IMR-90 (cell line): ENCODE results near the gene SPI1. TPM values are rescaled to one million over a fixed set of nuclear protein-coding genes. Genes with fewer than 3 reads are reported as not detected.

Experiments used
- ATAC-seq: fragments of 200-7000 bp; cut with Tn5 transposase; 2 replicates; pipeline ENCODE4 v1.9.1; 2020; ENCODE audit warnings: low read depth, mild to moderate bottlenecking, moderate library complexity
- BruUV-seq: library from RNA; stranded (reverse); fragments of 400-500 nt; replicated peaks from 2 replicates; lab custom pipeline; 2021; lab: Mats Ljungman, UMichigan
- CTCF ChIA-PET: fragments of 300-600 bp; formaldehyde crosslinking; extraction: SDS; loops from one replicate; lab custom pipeline; 2021; ENCODE audit warnings: antibody characterized with exemption; lab: Yijun Ruan, JAX
- POLR2A ChIA-PET: fragments of 300-600 bp; sonication (Branson Sonifier 250); formaldehyde crosslinking; loops from one replicate; lab custom pipeline; 2022; ENCODE audit warnings: antibody characterized with exemption; ENCODE audit not compliant: unreplicated experiment; lab: Charles Lee
- DNase-seq: peaks from one replicate; pipeline ENCODE4 v3.0.0; 2013
- H2AFZ ChIP-seq: replicated peaks from 2 replicates; pipeline ENCODE3; 2013; ENCODE audit warnings: low read length, mild to moderate bottlenecking; ENCODE audit not compliant: poor library complexity
- H2AK5ac ChIP-seq: 2 replicates; pipeline ENCODE4 v1.6.1; 2013; ENCODE audit warnings: low read depth, low read length, inconsistent platforms
- H2AK9ac ChIP-seq: replicated peaks from 2 replicates; pipeline ENCODE3; 2013; ENCODE audit warnings: mild to moderate bottlenecking, low read depth, low read length, moderate library complexity; ENCODE audit not compliant: poor library complexity
- H2BK120ac ChIP-seq: 2 replicates; pipeline ENCODE4 v1.6.1; 2013; ENCODE audit warnings: low read depth, low read length, inconsistent platforms
- H2BK15ac ChIP-seq: 3 replicates; pipeline ENCODE4 v1.6.1; 2013; ENCODE audit warnings: low read depth, low read length, inconsistent platforms
- H2BK20ac ChIP-seq: 2 replicates; pipeline ENCODE4 v1.6.1; 2013; ENCODE audit warnings: low read depth, mild to moderate bottlenecking, inconsistent platforms, low read length, moderate library complexity
- H2BK5ac ChIP-seq: 2 replicates; pipeline ENCODE4 v1.6.1; 2013; ENCODE audit warnings: mild to moderate bottlenecking, low read depth, low read length, inconsistent platforms; ENCODE audit not compliant: poor library complexity, severe bottlenecking
- H3K14ac ChIP-seq: replicated peaks from 2 replicates; pipeline ENCODE4 v1.6.1; 2013; ENCODE audit warnings: low read depth, low read length, inconsistent platforms
- H3K18ac ChIP-seq: 2 replicates; pipeline ENCODE4 v1.6.1; 2013; ENCODE audit warnings: low read depth, low read length, control low read depth
- H3K23ac ChIP-seq: 2 replicates; pipeline ENCODE4 v1.6.1; 2013; ENCODE audit warnings: low read depth, low read length, inconsistent platforms
- H3K27ac ChIP-seq: 2 replicates; pipeline ENCODE4 v1.5.1; 2013; ENCODE audit warnings: mild to moderate bottlenecking, control low read depth, low read length; ENCODE audit not compliant: insufficient read depth
- H3K27me3 ChIP-seq: 2 replicates; pipeline ENCODE4 v1.6.1; 2013; ENCODE audit warnings: low read length; ENCODE audit not compliant: control insufficient read depth, insufficient read depth
- H3K36me3 ChIP-seq: 2 replicates; pipeline ENCODE4 v1.6.1; 2013; ENCODE audit warnings: low read length, mixed read lengths; ENCODE audit not compliant: control insufficient read depth, insufficient read depth
- H3K4ac ChIP-seq: 2 replicates; pipeline ENCODE4 v1.6.1; 2013; ENCODE audit warnings: low read depth, low read length, inconsistent platforms
- H3K4me1 ChIP-seq: 2 replicates; pipeline ENCODE4 v1.6.1; 2013; ENCODE audit warnings: low read length, mixed read lengths; ENCODE audit not compliant: control insufficient read depth, insufficient read depth
- H3K4me2 ChIP-seq: 2 replicates; pipeline ENCODE4 v1.6.1; 2013; ENCODE audit warnings: low read depth, mild to moderate bottlenecking, control low read depth, low read length, moderate library complexity
- H3K4me3 ChIP-seq: 2 replicates; pipeline ENCODE4 v1.5.1; 2013; ENCODE audit warnings: low read depth, mild to moderate bottlenecking, control low read depth, low read length, moderate library complexity; ENCODE audit not compliant: insufficient read depth
- H3K56ac ChIP-seq: 2 replicates; pipeline ENCODE4 v1.6.1; 2013; ENCODE audit warnings: low read length, inconsistent platforms; ENCODE audit not compliant: insufficient read depth; ENCODE audit errors: extremely low read depth
- H3K79me1 ChIP-seq, 2 experiments: 2 replicates each; pipeline ENCODE4 v1.6.1; 2013; ENCODE audit warnings: low read length in 2 of 2, inconsistent platforms in 1 of 2, low read depth in 1 of 2
- H3K9ac ChIP-seq: 2 replicates; pipeline ENCODE4 v1.6.1; 2013; ENCODE audit warnings: low read depth, low read length, control low read depth
- H3K9me1 ChIP-seq: 2 replicates; pipeline ENCODE4 v1.6.1; 2013; ENCODE audit warnings: low read length, inconsistent platforms; ENCODE audit not compliant: insufficient read depth
- H3K9me3 ChIP-seq: 2 replicates; pipeline ENCODE4 v1.6.1; 2013; ENCODE audit warnings: low read length; ENCODE audit not compliant: control insufficient read depth, insufficient read depth
- H4K20me1 ChIP-seq: 2 replicates; pipeline ENCODE4 v1.6.1; 2013; ENCODE audit warnings: low read length, inconsistent platforms; ENCODE audit not compliant: insufficient read depth
- H4K5ac ChIP-seq: 2 replicates; pipeline ENCODE4 v1.6.1; 2013; ENCODE audit warnings: mild to moderate bottlenecking, low read depth, low read length, control low read depth
- H4K8ac ChIP-seq, 2 experiments: 2 replicates each; pipeline ENCODE4 v1.6.1; 2013; ENCODE audit warnings: low read depth in 2 of 2, low read length in 2 of 2, control low read depth in 1 of 2, inconsistent platforms in 1 of 2
- H4K91ac ChIP-seq: 2 replicates; pipeline ENCODE4 v1.6.1; 2013; ENCODE audit warnings: low read depth, low read length, inconsistent platforms; ENCODE audit not compliant: insufficient read depth
- BHLHE40 ChIP-seq: fragments of 150-350 bp; IDR thresholded peaks from 2 replicates; pipeline ENCODE4 v1.6.1; 2016; ENCODE audit warnings: mild to moderate bottlenecking, low read depth, low read length
- CEBPB ChIP-seq: IDR thresholded peaks from 2 replicates; pipeline ENCODE4 v1.6.1; 2012; ENCODE audit warnings: low read depth, low read length, improper control_type of control experiment
- CHD1 ChIP-seq: IDR thresholded peaks from 2 replicates; pipeline ENCODE4 v1.6.1; 2012; ENCODE audit warnings: low read depth, low read length, improper control_type of control experiment
- CTCF ChIP-seq: conservative IDR thresholded peaks from 2 replicates; pipeline ENCODE4 v1.5.1; 2012; ENCODE audit warnings: mild to moderate bottlenecking, low read depth, low read length, improper control_type of control experiment
- ELK1 ChIP-seq: fragments of 150-350 bp; IDR thresholded peaks from 2 replicates; pipeline ENCODE4 v1.6.1; 2016; ENCODE audit warnings: low read depth, mild to moderate bottlenecking, low read length, moderate library complexity, borderline replicate concordance
- FOS ChIP-seq: fragments of 150-350 bp; IDR thresholded peaks from 2 replicates; pipeline ENCODE4 v1.6.1; 2016; ENCODE audit warnings: low read depth, low read length
- MAFK ChIP-seq: IDR thresholded peaks from 2 replicates; pipeline ENCODE4 v1.6.1; 2012; ENCODE audit warnings: low read depth, low read length, improper control_type of control experiment
- MAZ ChIP-seq: IDR thresholded peaks from 2 replicates; pipeline ENCODE4 v1.6.1; 2012; ENCODE audit warnings: low read depth, mild to moderate bottlenecking, low read length, improper control_type of control experiment, moderate library complexity, borderline replicate concordance
- MXI1 ChIP-seq: IDR thresholded peaks from 2 replicates; pipeline ENCODE4 v1.6.1; 2012; ENCODE audit warnings: low read depth, mild to moderate bottlenecking, low read length, moderate library complexity, borderline replicate concordance
- NFE2L2 ChIP-seq: fragments of 150-350 bp; IDR thresholded peaks from 2 replicates; pipeline ENCODE4 v1.6.1; 2016; ENCODE audit warnings: low read depth, mild to moderate bottlenecking, low read length
- POLR2A ChIP-seq: IDR thresholded peaks from 2 replicates; pipeline ENCODE4 v1.6.1; 2012; ENCODE audit warnings: mild to moderate bottlenecking, low read depth, low read length
- RAD21 ChIP-seq: IDR thresholded peaks from 2 replicates; pipeline ENCODE4 v1.6.1; 2012; ENCODE audit warnings: low read length, improper control_type of control experiment
- RCOR1 ChIP-seq: IDR thresholded peaks from 2 replicates; pipeline ENCODE4 v1.6.1; 2012; ENCODE audit warnings: mild to moderate bottlenecking, low read length, improper control_type of control experiment; ENCODE audit not compliant: insufficient replicate concordance
- RFX5 ChIP-seq: IDR thresholded peaks from 2 replicates; pipeline ENCODE4 v1.8.0; 2012; ENCODE audit warnings: low read depth, mild to moderate bottlenecking, low read length, moderate library complexity
- SMC3 ChIP-seq: fragments of 150-350 bp; IDR thresholded peaks from 2 replicates; pipeline ENCODE4 v1.6.1; 2016; ENCODE audit warnings: low read depth, mild to moderate bottlenecking, antibody characterized with exemption, low read length, moderate library complexity
- USF2 ChIP-seq: fragments of 150-350 bp; IDR thresholded peaks from 2 replicates; pipeline ENCODE4 v1.6.1; 2017; ENCODE audit warnings: mild to moderate bottlenecking, antibody characterized with exemption, low read length, low read depth
- WGBS, 2 experiments: methylation state at CpG; one replicate each; pipeline versions ENCODE4 v1.1.5 to v1.1.7; 2013; ENCODE audit warnings: missing lambda C conversion rate in 2 of 2; ENCODE audit not compliant: insufficient read length in 1 of 2; ENCODE audit errors: extremely low coverage in 2 of 2; 5-methylcytosine and 5-hydroxymethylcytosine counted together
- dilution Hi-C: fragments of 300-500 bp; cut with HindIII; formaldehyde crosslinking; loops from one replicate; pipeline ENCODE4 v1.14.3; 2018; ENCODE audit warnings: low sequenced_read_pairs; ENCODE audit not compliant: unreplicated experiment
- in situ Hi-C: fragments of 300-500 bp; cut with MboI; formaldehyde crosslinking; loops from 3 replicates; pipeline ENCODE4 v1.14.3; 2019; ENCODE audit warnings: low sequenced_read_pairs, inconsistent platforms, mixed read lengths
- intact Hi-C: fragments of 100-400 bp; cut with micrococcal nuclease; formaldehyde crosslinking; loops from 2 replicates; pipeline ENCODE4 v1.10.0; 2022
- polyA plus RNA-seq, 3 experiments: library from polyadenylated mRNA; depleted of rRNA; stranded (reverse); fragments of >200 nt; gene quantifications; 2 replicates each; pipeline ENCODE4 v1.2.3, GENCODE V29; 2012; ENCODE audit warnings: low replicate concordance in 1 of 3
- total RNA-seq: library from RNA; depleted of rRNA; stranded (reverse); fragments of >200 nt; gene quantifications from 2 replicates; pipeline ENCODE4 v1.2.3, GENCODE V29; 2012

SPI1 gene
- total and polyA plus RNA-seq, 2 of the 4 experiments (the other 2 are of a cell fraction), result not detected

- CTCF ChIA-PET, result no interaction called here
- intact Hi-C loops, result no loop called here
- Histone ChIP-seq H2BK120ac (no peak overlapping the region), H3K9ac (no peak overlapping the region), H3K79me1 (no peaks in the 10 kb centered on the region), H3K36me3 (no peaks in the 10 kb centered on the region), H3K9me3 (no peaks in the 10 kb centered on the region), H2AK5ac (no peak overlapping the region), H3K9me1 (peaks cover 6% of the 10 kb centered on the region), H2BK15ac (no peak overlapping the region), H4K91ac (no peak overlapping the region), H3K4me3 (no peak overlapping the region), H3K4me2 (no peak overlapping the region), H3K4me1 (peaks cover 9% of the 10 kb centered on the region), H4K8ac (no peak overlapping the region), H3K4ac (no peak overlapping the region), H2BK5ac (no peak overlapping the region), H4K5ac (no peak overlapping the region), H4K20me1 (no peaks in the 10 kb centered on the region), H2BK20ac (no peak overlapping the region), H2AFZ (no peak overlapping the region), H3K27me3 (no peaks in the 10 kb centered on the region), H3K18ac (no peak overlapping the region), H3K56ac (no peak overlapping the region), H3K23ac (no peak overlapping the region), H3K27ac (no peak overlapping the region), H3K14ac (no peak overlapping the region), H2AK9ac (no peak overlapping the region)
- dilution Hi-C loops, result no loop called here
- BruUV-seq, result no TSS peak
- POLR2A ChIA-PET, result no interaction called here
- in situ Hi-C loops, result no loop called here
- no peak for ATAC-seq
- DNase-seq, result no peak
- 96% methylated on average over 4 of the region's 6 CpGs; no CpG with 5 or more reads in 1 of the 2 experiments for WGBS, 2 experiments
- no peak for TF ChIP-seq FOS
- TF ChIP-seq CEBPB, result no peak
- TF ChIP-seq MAFK, result no peak
- no peak for TF ChIP-seq NFE2L2
- no peak for TF ChIP-seq RFX5
- TF ChIP-seq RCOR1, result no peak
- no peak for TF ChIP-seq ELK1
- TF ChIP-seq CHD1, result no peak
- TF ChIP-seq MXI1, result no peak
- no peak for TF ChIP-seq CTCF
- TF ChIP-seq MAZ, result no peak
- TF ChIP-seq POLR2A, result no peak
- no peak for TF ChIP-seq RAD21
- no peak for TF ChIP-seq USF2
- TF ChIP-seq BHLHE40, result no peak
- TF ChIP-seq SMC3, result no peak
Measured at GRCh38 chr11:47390422-47390760, 12.0 kb upstream of the SPI1 start.
